Omental fat pad (tissue), 4 donors: ENCODE results near the gene TMEM132E. TPM values are rescaled to one million over a fixed set of nuclear protein-coding genes. Genes with fewer than 3 reads are reported as not detected.

Experiments
- ATAC-seq: fragments of 150-250 bp; one replicate; pipeline ENCODE4 v1.9.1; 2016; ENCODE audit warnings: mild to moderate bottlenecking, moderate library complexity; ENCODE audit not compliant: low FRiP score
- DNase-seq: peaks from one replicate; pipeline ENCODE4 v3.0.0-alpha.2; 2019; ENCODE audit warnings: low spot score
- CTCF ChIP-seq, 3 donors: fragments of 450-650 bp; IDR thresholded peaks; one replicate each; pipeline ENCODE4 v1.5.1; 2016 to 2017; ENCODE audit warnings: antibody characterized with exemption in 3 of 3, mild to moderate bottlenecking in 3 of 3, moderate library complexity in 2 of 3
- total RNA-seq, 4 donors: library from RNA; depleted of rRNA; stranded (reverse); fragments of >200 nt; gene quantifications; one replicate each; pipeline ENCODE4 v1.1.0, GENCODE V29; 2016

TMEM132E gene
- total RNA-seq, 4 donors from 2014 or later, result 0.13 to 0.19 TPM; not detected in 2

DNA sequence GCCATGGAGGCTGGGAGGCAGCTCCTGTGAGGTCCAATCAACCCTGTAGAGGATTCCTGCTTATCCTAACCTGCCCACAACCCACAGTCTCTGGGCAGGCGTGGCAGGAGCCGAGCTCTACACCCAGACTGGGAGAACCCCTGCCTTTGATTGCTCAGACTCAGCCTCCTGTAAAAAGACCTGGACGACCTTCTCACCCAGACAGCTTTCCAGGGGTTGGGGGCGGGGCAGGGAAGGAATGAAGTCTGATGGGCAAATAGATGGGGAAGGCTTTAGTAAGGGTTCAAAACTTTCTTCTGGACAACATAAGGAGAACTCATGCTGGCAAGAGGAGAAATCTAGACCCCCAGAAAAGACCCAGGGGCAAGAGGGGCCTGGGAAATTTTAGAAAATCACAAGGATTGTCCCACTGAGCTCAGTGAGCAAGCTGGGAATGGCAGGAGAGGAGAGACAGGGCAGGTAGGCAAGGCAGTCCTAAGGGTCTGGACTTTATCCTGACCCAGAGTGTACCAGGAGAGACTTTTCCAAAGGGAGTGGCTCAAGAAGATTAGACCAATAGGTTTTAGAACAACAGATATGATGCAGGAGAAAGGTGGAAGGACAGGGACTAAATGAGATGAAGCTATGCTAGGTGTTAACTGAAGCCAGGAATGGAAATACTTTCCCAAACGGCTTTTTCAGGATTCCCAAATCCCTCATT lies 70.8 kb downstream of the TMEM132E start:
- no peak for DNase-seq
- TF ChIP-seq CTCF (IDR thresholded peaks at IDR 0.05), result no peak
- ATAC-seq, result no peak

- no peak for TF ChIP-seq CTCF (IDR thresholded peaks at IDR 0.05)
- ATAC-seq (no peak), DNase-seq (no peak)
Observed at GRCh38 chr17:34651402-34651811, 72.0 kb downstream of the TMEM132E start.

DNA sequence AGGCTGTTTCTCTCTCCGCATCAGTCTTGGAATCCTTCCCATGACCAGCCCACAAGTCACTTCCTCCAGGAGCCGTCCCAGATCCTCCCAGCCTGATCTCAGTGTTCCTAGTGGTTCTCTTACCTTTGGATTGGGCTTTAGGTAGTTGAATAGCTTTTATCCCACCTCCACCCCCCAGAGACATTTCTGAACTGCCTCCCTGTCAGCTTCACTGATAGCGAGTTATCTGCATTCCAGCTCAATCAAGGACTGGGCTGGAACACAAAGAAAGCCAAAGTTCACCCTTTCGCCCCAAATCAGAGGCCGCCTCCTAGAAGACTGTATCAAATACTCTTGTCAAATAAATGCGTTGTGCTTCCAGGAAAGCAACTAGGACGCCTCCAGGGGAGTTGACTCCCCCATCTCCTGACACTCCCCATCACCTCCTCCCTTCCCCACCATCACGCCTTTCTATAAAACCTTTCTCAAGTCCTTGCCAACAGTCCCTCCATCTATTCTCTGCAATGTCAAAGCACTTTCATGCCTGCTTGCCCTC lies 72.7 kb downstream of the TMEM132E start:
- no peak for TF ChIP-seq CTCF (IDR thresholded peaks at IDR 0.05)
- DNase-seq (no peak), ATAC-seq (no peak)

DNA sequence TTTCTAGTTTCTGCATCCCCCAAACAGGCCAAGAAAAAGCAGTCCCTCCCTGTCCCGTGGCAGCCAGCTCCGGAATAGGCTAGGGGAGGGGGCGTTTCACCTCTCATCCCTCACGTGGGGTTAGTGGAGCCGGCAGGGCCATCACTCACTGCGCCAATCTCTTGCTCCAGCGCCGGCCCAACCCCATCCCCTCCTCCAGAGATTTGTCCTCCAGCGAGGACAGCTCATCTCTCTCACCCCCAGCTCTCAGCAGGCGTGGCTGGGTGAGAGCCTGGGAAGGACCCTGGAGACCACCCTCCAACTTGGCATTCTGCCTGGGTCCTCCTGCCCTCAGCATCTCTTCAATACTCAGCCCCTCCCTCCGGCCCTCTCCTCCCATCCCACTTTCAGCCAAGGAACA lies 74.1 kb downstream of the TMEM132E start:
- no peak for TF ChIP-seq CTCF (IDR thresholded peaks at IDR 0.05)
- ATAC-seq (no peak), DNase-seq (no peak)

DNA sequence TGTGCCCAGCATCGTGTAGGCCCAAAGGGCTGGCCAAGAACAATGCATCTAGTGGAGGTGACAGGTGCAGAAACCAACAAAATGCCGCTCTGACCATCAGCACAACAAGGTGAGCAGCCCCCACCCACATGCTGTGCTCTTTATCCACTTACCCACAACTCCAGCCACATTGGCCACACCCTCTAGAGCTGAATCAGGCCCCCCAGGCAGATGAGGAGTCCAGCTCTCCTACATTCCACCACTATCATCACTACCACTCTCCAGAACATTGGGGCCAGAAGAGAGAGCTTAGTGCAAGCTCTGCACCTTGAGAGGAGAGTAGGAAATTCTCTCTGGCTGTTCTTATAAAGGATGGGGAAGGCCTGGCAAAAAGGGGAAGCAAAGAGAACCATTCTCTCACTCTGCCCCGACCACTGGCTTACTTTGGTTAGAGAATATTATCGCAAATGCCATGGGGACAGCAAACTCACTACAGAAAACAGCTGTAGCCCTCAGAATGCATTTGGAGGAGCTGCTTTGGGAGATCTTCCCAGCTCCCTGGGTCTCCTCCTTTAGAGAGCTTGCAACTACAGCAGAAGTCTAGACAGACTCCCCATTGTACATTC lies 75.0 kb downstream of the TMEM132E start:
- no peak for TF ChIP-seq CTCF (IDR thresholded peaks at IDR 0.05)
- no peak for ATAC-seq
- no peak for DNase-seq

DNA sequence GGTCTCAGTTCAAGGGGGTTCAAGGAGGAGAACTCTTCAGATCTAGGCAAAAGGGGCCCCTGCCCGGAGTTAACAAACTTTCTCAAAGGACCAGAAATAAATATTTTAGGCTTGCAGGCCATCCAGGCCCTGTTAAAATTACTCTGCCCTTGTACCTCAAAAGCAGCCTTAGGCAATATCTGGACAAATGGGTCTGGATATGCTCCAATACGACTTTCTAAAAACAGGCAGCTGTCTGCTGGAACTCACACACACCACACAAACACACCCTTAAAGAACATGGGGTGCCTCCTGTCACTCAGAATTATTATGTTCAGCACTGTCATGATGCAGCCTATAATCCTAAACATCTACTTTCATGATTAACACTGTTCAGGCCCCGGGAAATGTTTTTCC lies 75.5 kb downstream of the TMEM132E start:
- no peak for DNase-seq
- ATAC-seq, result no peak
- TF ChIP-seq CTCF (IDR thresholded peaks at IDR 0.05), result no peak

DNA sequence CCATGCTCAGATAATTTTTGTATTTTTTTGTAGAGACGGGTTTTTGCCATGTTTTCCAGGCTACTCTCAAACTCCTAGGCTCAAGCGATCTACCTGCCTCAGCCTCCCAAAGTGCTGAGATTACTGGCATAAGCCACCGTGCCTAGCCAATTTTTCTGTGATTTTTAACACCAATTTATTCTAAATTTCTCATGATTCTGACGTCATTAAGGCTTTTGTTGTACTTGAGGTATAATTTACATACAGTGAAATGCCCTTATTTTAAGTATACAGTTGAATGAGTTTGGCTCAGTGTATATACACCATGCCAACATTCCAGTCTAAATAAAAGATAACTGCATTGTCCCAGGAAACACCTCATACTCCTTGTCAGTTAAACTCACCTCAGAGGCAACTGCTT lies 77.4 kb downstream of the TMEM132E start:
- no peak for TF ChIP-seq CTCF (IDR thresholded peaks at IDR 0.05)
- ATAC-seq (no peak), DNase-seq (no peak)
